IPS-20b (cell line): ENCODE measurements around the gene HOXD10.

ENCODE experiments used
- H3K27ac ChIP-seq: one replicate; pipeline ENCODE4 v1.5.1; 2013; ENCODE audit warnings: low read length
- H3K27me3 ChIP-seq: 2 replicates; pipeline ENCODE4 v1.6.1; 2013; ENCODE audit warnings: mild to moderate bottlenecking, low read length, inconsistent platforms; ENCODE audit not compliant: insufficient read depth
- H3K36me3 ChIP-seq: 2 replicates; pipeline ENCODE4 v1.6.1; 2013; ENCODE audit warnings: low read depth, mild to moderate bottlenecking, inconsistent platforms, low read length, moderate library complexity; ENCODE audit not compliant: insufficient read depth
- H3K4me1 ChIP-seq: 2 replicates; pipeline ENCODE4 v1.6.1; 2013; ENCODE audit warnings: mild to moderate bottlenecking, control low read depth, inconsistent platforms, low read length, moderate library complexity; ENCODE audit not compliant: insufficient read depth
- H3K4me3 ChIP-seq: 2 replicates; pipeline ENCODE4 v1.5.1; 2013; ENCODE audit warnings: mild to moderate bottlenecking, low read length, inconsistent platforms
- H3K9ac ChIP-seq: 2 replicates; pipeline ENCODE4 v1.6.1; 2013; ENCODE audit warnings: low read depth, mild to moderate bottlenecking, inconsistent platforms, low read length, moderate library complexity
- H3K9me3 ChIP-seq: 2 replicates; pipeline ENCODE4 v1.6.1; 2013; ENCODE audit warnings: mild to moderate bottlenecking, low read depth, low read length, inconsistent platforms; ENCODE audit not compliant: insufficient read depth

The HOXD10 gene

DNA sequence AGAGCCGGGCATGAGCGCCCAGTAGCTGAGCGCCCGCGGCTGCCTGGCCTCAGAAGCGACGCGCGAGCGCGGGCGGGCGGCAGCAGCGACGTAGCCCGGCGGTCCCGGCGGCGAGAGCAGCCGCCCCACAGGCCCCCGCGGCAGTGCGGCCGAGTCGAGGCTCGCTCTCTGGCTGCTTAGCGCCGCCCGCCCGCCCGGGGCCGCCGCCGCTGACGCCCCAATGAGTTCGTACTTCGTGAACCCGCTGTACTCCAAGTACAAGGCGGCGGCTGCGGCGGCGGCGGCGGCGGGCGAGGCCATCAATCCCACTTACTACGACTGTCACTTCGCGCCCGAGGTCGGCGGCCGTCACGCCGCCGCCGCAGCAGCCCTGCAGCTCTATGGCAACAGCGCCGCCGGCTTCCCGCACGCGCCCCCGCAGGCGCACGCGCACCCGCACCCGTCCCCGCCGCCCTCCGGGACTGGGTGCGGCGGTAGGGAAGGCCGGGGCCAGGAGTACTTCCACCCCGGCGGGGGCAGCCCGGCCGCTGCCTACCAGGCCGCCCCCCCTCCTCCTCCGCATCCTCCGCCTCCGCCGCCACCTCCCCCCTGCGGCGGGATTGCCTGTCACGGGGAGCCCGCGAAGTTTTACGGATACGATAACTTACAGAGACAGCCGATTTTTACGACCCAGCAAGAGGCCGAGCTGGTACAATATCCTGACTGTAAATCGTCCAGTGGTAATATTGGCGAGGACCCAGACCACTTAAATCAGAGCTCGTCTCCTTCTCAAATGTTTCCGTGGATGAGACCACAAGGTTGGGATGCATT lies 13.8 kb downstream of the HOXD10 start:
- H3K27me3 ChIP-seq, result peaks cover 100% of the 10 kb centered on the region
- H3K4me3 ChIP-seq, result no peak overlapping the region
- no peaks in the 10 kb centered on the region for H3K36me3 ChIP-seq
- no peak overlapping the region for H3K27ac ChIP-seq
- H3K9me3 ChIP-seq, result peaks cover 2% of the 10 kb centered on the region; the same call in 1 of the 2 replicates
- H3K4me1 ChIP-seq, result no peaks in the 10 kb centered on the region; the same call in 1 of the 2 replicates
- no peak overlapping the region for H3K9ac ChIP-seq

DNA sequence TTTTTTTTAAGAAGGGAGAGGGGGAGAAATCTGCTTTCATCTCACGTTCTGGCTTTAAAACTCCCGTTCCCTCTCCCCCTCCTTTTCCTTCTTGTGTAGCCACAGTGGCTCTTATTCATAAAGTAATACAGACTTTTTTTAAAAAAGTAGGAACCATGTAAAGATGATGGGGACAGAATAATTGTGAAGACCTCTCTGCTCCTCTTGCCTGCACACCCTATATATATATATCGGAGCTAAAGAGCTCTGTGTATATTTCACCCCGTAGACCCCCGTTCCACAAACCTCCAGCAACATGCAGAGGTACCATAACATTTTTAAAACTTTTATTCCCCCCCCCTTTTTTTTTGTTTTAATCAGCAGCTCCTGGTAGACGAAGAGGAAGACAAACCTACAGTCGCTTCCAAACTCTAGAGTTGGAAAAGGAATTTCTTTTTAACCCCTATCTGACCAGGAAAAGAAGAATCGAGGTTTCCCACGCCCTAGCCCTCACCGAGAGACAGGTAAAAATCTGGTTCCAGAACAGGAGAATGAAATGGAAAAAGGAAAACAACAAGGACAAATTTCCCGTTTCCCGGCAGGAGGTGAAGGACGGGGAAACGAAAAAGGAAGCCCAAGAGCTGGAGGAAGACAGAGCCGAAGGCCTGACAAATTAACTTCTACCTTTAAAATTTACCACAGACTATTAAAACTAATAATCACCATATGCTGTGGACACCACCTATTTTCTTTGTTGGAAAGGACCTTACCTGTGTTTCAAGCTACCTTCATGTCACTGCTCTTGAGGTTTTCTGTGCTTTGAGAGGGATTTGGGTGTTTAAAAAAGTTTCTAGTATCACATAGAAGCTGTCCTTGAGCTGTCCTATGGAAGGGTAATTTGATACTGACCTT lies 14.6 kb downstream of the HOXD10 start:
- peaks cover 100% of the 10 kb centered on the region for H3K27me3 ChIP-seq
- no peak overlapping the region for H3K9ac ChIP-seq
- H3K4me1 ChIP-seq, result no peaks in the 10 kb centered on the region; the same call in 1 of the 2 replicates
- H3K36me3 ChIP-seq, result no peaks in the 10 kb centered on the region
- peaks cover 2% of the 10 kb centered on the region; the same call in 1 of the 2 replicates for H3K9me3 ChIP-seq
- H3K4me3 ChIP-seq, result no peak overlapping the region
- no peak overlapping the region for H3K27ac ChIP-seq

DNA sequence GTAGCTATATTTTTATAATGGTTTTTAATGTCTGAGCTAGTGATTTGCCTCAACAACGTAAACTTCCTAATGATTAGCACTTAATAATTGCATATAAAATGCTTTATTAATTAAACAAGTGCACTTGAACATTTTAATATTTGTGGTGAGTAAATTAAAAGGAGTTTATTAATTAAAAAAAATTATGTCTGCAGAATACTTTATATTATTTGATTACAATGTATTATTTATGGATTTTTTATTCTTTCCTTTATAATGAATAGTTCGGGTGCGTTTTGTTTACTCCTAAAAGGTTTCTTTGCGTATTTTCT lies 15.2 kb downstream of the HOXD10 start:
- H3K9me3 ChIP-seq, result peaks cover 2% of the 10 kb centered on the region; the same call in 1 of the 2 replicates
- H3K4me3 ChIP-seq, result no peak overlapping the region
- H3K9ac ChIP-seq, result no peak overlapping the region
- H3K27me3 ChIP-seq, result peaks cover 100% of the 10 kb centered on the region
- no peak overlapping the region for H3K27ac ChIP-seq
- H3K4me1 ChIP-seq, result no peaks in the 10 kb centered on the region; the same call in 1 of the 2 replicates
- H3K36me3 ChIP-seq, result no peaks in the 10 kb centered on the region

DNA sequence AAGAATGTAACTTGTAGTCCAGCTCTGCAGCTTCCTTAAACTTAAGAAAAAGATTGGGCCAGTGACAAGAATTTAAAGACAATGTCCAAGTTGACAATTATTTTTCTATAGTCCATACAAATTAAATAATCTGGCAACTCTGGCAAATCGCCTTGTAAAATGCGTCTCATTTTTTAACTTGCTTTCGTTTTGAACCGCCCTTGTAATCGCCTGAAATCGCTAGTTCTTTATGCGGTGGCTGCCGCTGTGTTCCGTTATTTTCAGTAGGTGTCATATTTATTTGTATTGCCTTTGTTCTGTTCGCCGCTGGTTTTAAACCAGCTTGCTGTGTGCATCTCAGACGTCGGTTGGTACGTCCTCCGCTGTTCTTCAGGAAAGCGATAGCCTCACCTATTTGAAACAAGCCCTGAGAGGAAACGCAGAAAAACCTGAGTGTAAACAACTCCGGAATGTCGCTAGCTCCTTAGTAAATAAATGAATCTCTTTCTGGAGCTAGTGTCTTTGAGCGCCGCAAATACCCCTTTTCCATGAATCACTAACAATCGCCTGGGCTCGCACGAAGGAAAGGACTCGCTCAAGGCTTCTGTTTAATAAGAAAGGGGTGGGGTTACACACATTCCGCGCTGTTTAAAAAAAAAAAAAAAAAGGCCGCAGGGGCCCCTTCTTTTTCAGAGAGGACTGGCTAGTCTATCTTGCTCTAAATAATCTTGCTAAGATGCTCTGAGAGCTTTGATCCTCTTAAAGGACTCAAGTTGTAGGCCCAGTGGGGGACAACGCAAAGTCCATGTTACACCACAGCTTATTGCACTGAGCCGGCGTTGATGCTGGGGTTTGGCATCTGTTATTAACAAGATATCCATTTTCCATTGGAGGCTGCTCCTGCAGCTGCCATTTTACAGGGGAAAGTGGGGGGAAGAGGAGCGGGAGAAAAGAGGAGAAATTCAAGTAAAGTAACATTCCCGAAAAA lies 15.9 kb downstream of the HOXD10 start:
- Histone ChIP-seq H3K9me3 (peaks cover 2% of the 10 kb centered on the region; the same call in 1 of the 2 replicates), H3K27me3 (peaks cover 100% of the 10 kb centered on the region), H3K9ac (no peak overlapping the region), H3K36me3 (no peaks in the 10 kb centered on the region), H3K4me1 (no peaks in the 10 kb centered on the region; the same call in 1 of the 2 replicates), H3K4me3 (no peak overlapping the region), H3K27ac (no peak overlapping the region)

DNA sequence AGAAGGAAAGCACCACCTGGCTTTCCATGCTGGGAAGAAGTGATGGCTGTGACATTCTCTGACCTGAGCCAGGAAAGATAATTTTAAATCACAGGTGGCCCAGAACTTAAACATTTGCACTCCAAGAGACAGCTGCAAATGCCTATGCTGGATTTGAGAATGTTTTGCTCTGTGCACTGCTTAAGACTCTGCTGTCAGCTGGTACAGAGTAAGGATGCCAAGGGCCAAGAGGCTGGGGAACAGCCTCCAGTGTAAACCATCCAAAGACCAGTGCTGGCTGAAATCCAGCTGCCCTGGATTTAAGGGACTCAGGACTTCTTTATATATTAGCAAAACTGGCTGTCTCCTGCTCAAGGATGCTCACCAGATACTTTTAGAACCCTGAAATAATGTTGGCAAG lies 16.8 kb downstream of the HOXD10 start:
- H3K27me3 ChIP-seq, result peaks cover 100% of the 10 kb centered on the region
- H3K9me3 ChIP-seq, result peaks cover 2% of the 10 kb centered on the region; the same call in 1 of the 2 replicates
- H3K9ac ChIP-seq, result no peak overlapping the region
- no peak overlapping the region for H3K4me3 ChIP-seq
- no peak overlapping the region for H3K27ac ChIP-seq
- H3K4me1 ChIP-seq, result no peaks in the 10 kb centered on the region; the same call in 1 of the 2 replicates
- no peaks in the 10 kb centered on the region for H3K36me3 ChIP-seq

GRCh38 chr2:176134035-176134434 lies 17.5 kb downstream of the HOXD10 start:
- H3K9me3 ChIP-seq, result peaks cover 2% of the 10 kb centered on the region; the same call in 1 of the 2 replicates

DNA sequence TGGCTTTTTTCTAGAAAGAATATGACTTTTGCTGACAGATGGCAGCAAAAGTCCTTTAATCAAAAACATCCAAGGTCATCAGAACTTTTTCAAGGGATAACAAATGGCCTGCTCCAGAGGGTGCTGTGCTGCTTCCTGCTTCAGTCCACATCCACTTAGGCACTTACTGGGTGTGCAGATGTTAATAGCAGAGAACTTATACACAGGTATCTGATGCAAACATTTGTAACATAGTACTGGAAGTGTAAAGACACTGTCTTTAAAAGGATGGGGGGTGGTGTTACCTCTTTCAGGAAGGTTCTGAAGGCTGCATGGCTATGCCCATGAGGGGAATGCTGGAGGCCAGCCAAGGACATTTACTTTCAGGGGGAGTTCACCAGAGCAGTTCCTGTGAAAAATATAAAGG lies 18.5 kb downstream of the HOXD10 start:
- Histone ChIP-seq H3K9me3 (peaks cover 2% of the 10 kb centered on the region; the same call in 1 of the 2 replicates), H3K36me3 (no peaks in the 10 kb centered on the region), H3K4me1 (no peaks in the 10 kb centered on the region; the same call in 1 of the 2 replicates), H3K4me3 (no peak overlapping the region), H3K27me3 (peaks cover 100% of the 10 kb centered on the region), H3K9ac (no peak overlapping the region), H3K27ac (no peak overlapping the region)

More at GRCh38 chr2:176134035-176134434, 17.5 kb downstream of the HOXD10 start:
- peaks cover 100% of the 10 kb centered on the region for H3K27me3 ChIP-seq
- H3K4me3 ChIP-seq, result no peak overlapping the region
- no peaks in the 10 kb centered on the region; the same call in 1 of the 2 replicates for H3K4me1 ChIP-seq
- no peak overlapping the region for H3K27ac ChIP-seq
- no peak overlapping the region for H3K9ac ChIP-seq
- H3K36me3 ChIP-seq, result no peaks in the 10 kb centered on the region

GRCh38 chr2:176136374-176137251 lies 20.0 kb downstream of the HOXD10 start:
- Histone ChIP-seq H3K9ac (no peak overlapping the region), H3K4me1 (no peaks in the 10 kb centered on the region; the same call in 1 of the 2 replicates), H3K4me3 (peak overlapping the region; percentile 47), H3K36me3 (no peaks in the 10 kb centered on the region), H3K27me3 (peaks cover 100% of the 10 kb centered on the region), H3K9me3 (no peaks in the 10 kb centered on the region; the same call in 1 of the 2 replicates), H3K27ac (no peak overlapping the region)

GRCh38 chr2:176137252-176137580 lies 20.6 kb downstream of the HOXD10 start:
- H3K4me3 ChIP-seq, result no peak overlapping the region
- H3K9ac ChIP-seq, result no peak overlapping the region

DNA sequence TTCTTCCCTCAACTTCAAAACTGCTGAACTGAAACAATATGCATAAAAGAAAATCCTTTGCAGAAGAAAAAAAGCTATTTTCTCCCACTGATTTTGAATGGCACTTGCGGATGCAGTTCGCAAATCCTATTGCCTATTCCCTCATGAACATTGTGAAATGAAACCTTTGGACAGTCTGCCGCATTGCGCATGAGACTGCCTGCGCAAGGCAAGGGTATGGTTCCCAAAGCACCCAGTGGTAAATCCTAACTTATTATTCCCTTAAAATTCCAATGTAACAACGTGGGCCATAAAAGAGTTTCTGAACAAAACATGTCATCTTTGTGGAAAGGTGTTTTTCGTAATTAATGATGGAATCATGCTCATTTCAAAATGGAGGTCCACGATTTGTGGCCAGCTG lies 21.3 kb downstream of the HOXD10 start:
- H3K27me3 ChIP-seq, result peaks cover 100% of the 10 kb centered on the region

More at GRCh38 chr2:176137252-176137580, 20.6 kb downstream of the HOXD10 start:
- Histone ChIP-seq H3K36me3 (no peaks in the 10 kb centered on the region), H3K27me3 (peaks cover 100% of the 10 kb centered on the region), H3K27ac (no peak overlapping the region), H3K4me1 (no peaks in the 10 kb centered on the region; the same call in 1 of the 2 replicates), H3K9me3 (no peaks in the 10 kb centered on the region; the same call in 1 of the 2 replicates)

More for the DNA sequence above, 21.3 kb downstream of the HOXD10 start:
- Histone ChIP-seq H3K4me1 (no peaks in the 10 kb centered on the region), H3K9ac (no peak overlapping the region), H3K36me3 (no peaks in the 10 kb centered on the region), H3K9me3 (no peaks in the 10 kb centered on the region; the same call in 1 of the 2 replicates), H3K4me3 (no peak overlapping the region), H3K27ac (no peak overlapping the region)
